ENCODE measurements around the gene CMA1.

- TF ChIP-seq CTCF (IDR thresholded peaks at IDR 0.05) (no peak), POLR2A (IDR thresholded peaks at IDR 0.05) (no peak), POLR2AphosphoS5 (IDR thresholded peaks at IDR 0.05) (no peak), EP300 (IDR thresholded peaks at IDR 0.05) (no peak)
Observed at GRCh38 chr14:24456980-24457379, 51.1 kb downstream of the CMA1 start.

Data from upper lobe of left lung (tissue), 4 donors.